HG02623 (cell line): ENCODE measurements around the gene HMHB1.

Source experiments
- ATAC-seq: cut with Tn5 transposase; IDR thresholded peaks from one replicate; pipeline ENCODE4 v1.9.1; 2021; ENCODE audit warnings: moderate library complexity; ENCODE audit not compliant: unreplicated experiment

HMHB1 gene

DNA sequence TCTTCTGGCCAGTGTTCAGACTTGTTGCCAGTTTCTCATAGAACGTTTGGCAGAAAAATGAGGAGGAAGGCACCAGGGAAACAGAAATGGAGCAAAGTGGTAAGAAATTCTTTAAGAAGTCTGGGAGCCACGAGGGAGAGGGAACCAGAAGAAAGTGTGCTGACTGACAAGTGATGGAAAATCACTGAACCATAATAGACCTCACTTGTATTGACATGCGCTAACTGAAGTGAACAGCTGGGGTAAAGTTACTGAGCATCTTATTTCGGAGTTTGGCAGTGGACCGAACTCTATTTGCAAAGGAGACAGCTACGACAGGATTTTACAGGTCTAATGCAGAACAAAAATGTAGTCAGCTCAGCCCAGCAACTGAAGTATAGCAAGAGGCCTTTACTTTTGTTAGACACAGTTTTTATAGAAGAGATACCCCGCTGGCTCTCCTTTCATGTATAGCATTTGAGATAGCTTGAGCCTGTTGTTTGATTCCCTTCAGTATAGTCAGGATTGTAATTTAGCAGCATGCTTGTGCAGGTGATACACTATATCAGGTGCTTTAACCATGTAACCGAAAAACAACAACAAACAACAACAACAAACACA lies 53.6 kb downstream of the HMHB1 start:
- ATAC-seq: no peak
